Uterus (tissue), 4 donors: ENCODE measurements around the gene MRPS5. TPM values are rescaled to one million over a fixed set of nuclear protein-coding genes. Genes with fewer than 3 reads are reported as not detected.

Source experiments
- DNase-seq, 2 donors: peaks; one replicate each; pipeline ENCODE4 v3.0.0-alpha.2; 2019 to 2020
- H3K27ac ChIP-seq, 2 donors: fragments of 200-600 bp; sonication (generic); 1 replicate in 1 of 2; 2 replicates in 1 of 2; pipeline ENCODE4 v1.5.1; 2016 to 2018
- H3K27me3 ChIP-seq, 2 donors: fragments of 200-600 bp; sonication (generic); one replicate each; pipeline ENCODE4 v1.5.1; 2018 to 2019; ENCODE audit warnings: control low read depth in 1 of 2
- H3K36me3 ChIP-seq, 2 donors: fragments of 200-600 bp; sonication (generic); one replicate each; pipeline ENCODE4 v1.5.1; 2019; ENCODE audit warnings: control low read depth in 1 of 2
- H3K4me1 ChIP-seq, 2 donors: fragments of 200-600 bp; sonication (generic); one replicate each; pipeline ENCODE4 v1.5.1; 2018 to 2019; ENCODE audit warnings: control low read depth in 1 of 2
- H3K4me3 ChIP-seq, 2 donors: fragments of 200-600 bp; sonication (generic); 1 replicate in 1 of 2; 2 replicates in 1 of 2; pipeline ENCODE4 v1.5.1; 2018 to 2019; ENCODE audit warnings: mild to moderate bottlenecking in 1 of 2
- H3K9me3 ChIP-seq, 2 donors: fragments of 200-600 bp; sonication (generic); one replicate each; pipeline ENCODE4 v1.5.1; 2019; ENCODE audit warnings: control low read depth in 1 of 2
- POLR2A ChIP-seq, 2 donors: fragments of 450-650 bp; IDR thresholded peaks; one replicate each; pipeline ENCODE4 v1.6.1; 2016; ENCODE audit warnings: antibody characterized with exemption in 2 of 2, mild to moderate bottlenecking in 1 of 2, moderate library complexity in 1 of 2
- intact Hi-C: fragments of 100-400 bp; cut with DNase I; formaldehyde crosslinking; loops from one replicate; pipeline ENCODE4 v1.15.1; 2023; ENCODE audit warnings: low total_unique reads
- total RNA-seq, 4 donors: library from RNA; depleted of rRNA in 3 of 4; stranded (reverse); fragments of >200 nt in 3 of 4; gene quantifications; one replicate each; pipeline versions ENCODE4 v1.1.0 to v1.2.4, GENCODE V29; 2014 to 2023
- TF ChIP-seq, protein P1 (sequence below), 4 experiments: fragments of 200-600 bp in 2 of 4; fragments of 450-650 bp in 2 of 4; sonication (generic) in 2 of 4; IDR thresholded peaks; one replicate each; pipeline ENCODE4 v1.5.1; 2016 to 2019; ENCODE audit warnings: antibody characterized with exemption in 4 of 4, mild to moderate bottlenecking in 2 of 4, moderate library complexity in 1 of 4
- donor health status: DM: yes; HTN: yes; CAD: no.

Gene MRPS5
- total RNA-seq, 4 donors from 2014 or later = 7.2 to 50.3 (median 28.6) TPM

DNA sequence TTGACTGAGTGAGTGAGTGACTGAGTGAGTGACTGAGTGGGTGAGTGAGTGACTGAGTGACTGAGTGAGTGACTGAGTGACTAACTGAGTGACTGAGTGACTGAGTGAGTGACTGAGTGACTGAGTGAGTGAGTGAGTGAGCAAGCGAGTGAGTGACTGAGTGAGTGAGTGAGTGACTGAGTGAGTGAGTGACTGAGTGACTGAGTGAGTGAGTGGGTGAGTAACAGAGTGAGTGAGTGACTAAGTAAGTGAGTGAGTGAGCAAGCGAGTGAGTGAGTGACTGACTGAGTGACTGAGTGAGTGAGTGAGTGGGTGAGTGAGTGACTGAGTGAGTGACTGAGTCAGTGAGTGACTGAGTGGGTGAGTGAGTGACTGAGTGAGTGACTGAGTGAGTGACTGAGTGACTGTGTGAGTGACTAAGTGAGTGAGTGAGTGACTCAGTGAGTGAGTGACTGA is 84.2 kb downstream of the MRPS5 start:
- intact Hi-C loops = no loop called here
- Histone ChIP-seq H3K9me3 (no peaks in the 10 kb centered on the region), H3K36me3 (no peaks in the 10 kb centered on the region), H3K4me1 (no peaks in the 10 kb centered on the region), H3K27me3 (no peaks in the 10 kb centered on the region), H3K4me3 (no peak overlapping the region), H3K27ac (no peak overlapping the region)
- DNase-seq = no peak
- TF ChIP-seq, protein P1, sequence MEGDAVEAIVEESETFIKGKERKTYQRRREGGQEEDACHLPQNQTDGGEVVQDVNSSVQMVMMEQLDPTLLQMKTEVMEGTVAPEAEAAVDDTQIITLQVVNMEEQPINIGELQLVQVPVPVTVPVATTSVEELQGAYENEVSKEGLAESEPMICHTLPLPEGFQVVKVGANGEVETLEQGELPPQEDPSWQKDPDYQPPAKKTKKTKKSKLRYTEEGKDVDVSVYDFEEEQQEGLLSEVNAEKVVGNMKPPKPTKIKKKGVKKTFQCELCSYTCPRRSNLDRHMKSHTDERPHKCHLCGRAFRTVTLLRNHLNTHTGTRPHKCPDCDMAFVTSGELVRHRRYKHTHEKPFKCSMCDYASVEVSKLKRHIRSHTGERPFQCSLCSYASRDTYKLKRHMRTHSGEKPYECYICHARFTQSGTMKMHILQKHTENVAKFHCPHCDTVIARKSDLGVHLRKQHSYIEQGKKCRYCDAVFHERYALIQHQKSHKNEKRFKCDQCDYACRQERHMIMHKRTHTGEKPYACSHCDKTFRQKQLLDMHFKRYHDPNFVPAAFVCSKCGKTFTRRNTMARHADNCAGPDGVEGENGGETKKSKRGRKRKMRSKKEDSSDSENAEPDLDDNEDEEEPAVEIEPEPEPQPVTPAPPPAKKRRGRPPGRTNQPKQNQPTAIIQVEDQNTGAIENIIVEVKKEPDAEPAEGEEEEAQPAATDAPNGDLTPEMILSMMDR (IDR thresholded peaks at IDR 0.05) = no peak
- TF ChIP-seq POLR2A (IDR thresholded peaks at IDR 0.05) = no peak

DNA sequence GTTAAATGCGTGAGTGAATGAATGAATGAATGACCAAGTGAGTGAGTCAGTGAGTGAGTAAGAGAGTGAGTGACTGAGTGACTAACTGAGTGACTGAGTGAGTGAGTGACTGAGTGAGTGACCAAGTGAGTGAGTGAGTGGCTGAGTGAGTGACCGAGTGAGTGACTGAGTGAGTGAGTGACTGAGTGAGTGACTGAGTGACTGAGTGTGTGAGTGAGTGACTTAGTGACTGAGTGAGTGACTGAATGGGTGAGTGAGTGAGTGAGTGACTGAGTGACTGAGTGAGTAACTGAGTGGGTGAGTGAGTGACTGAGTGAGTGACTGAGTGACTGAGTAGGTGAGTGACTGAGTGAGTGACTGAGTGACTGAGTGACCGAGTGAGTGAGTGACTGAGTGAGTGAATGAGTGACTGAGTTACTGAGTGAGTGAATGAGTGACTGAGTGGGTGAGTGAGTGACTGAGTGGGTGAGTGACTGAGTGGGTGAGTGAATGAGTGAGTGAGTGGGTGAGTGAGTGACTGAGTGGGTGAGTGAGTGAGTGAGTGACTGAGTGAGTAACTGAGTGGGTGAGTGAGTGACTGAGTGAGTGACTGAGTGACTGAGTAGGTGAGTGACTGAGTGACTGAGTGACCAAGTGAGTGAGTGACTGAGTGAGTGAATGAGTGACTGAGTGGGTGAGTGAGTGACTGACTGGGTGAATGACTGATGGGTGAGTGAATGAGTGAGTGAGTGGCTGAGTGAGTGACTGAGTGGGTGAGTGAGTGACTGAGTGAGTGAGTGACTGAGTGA is 84.8 kb downstream of the MRPS5 start:
- no peak for DNase-seq
- Histone ChIP-seq H3K9me3 (no peaks in the 10 kb centered on the region), H3K4me3 (no peak overlapping the region), H3K27me3 (no peaks in the 10 kb centered on the region), H3K36me3 (no peaks in the 10 kb centered on the region), H3K27ac (no peak overlapping the region), H3K4me1 (no peaks in the 10 kb centered on the region)
- intact Hi-C loops = no loop called here
- TF ChIP-seq, protein P1 (IDR thresholded peaks at IDR 0.05) = no peak
- TF ChIP-seq POLR2A (IDR thresholded peaks at IDR 0.05) = no peak

Other genes with a start within 250 kb of the MRPS5 start
- gene MAL, start 96.1 kb downstream of the MRPS5 start, total RNA-seq = 1 to 10 TPM in 2 of 4 donors, under 1 TPM in 1, not detected in 1; 0.29 to 1.7 (median 1.6) TPM
- 10 to 100 TPM; 13.3 to 38.4 (median 23.7) TPM for gene ZNF514, start 38.0 kb upstream of the MRPS5 start, total RNA-seq
- gene ZNF2, start 44.0 kb upstream of the MRPS5 start, total RNA-seq = 10 to 100 TPM in 2 of 4 donors, 1 to 10 TPM in 2; 5.9 to 20.2 (median 8.7) TPM
- gene ZNF892, start 85.7 kb upstream of the MRPS5 start, total RNA-seq = 10 to 100 TPM in 2 of 4 donors, 1 to 10 TPM in 1, under 1 TPM in 1; 0.88 to 19.6 (median 6.9) TPM
- gene PROM2, start 152.6 kb upstream of the MRPS5 start, total RNA-seq = 10 to 100 TPM in 2 of 4 donors, 1 to 10 TPM in 2; 1.5 to 13.8 (median 7.1) TPM
- gene KCNIP3, start 175.5 kb upstream of the MRPS5 start, total RNA-seq = 10 to 100 TPM in 2 of 4 donors, 1 to 10 TPM in 2; 1.5 to 18.3 (median 10.8) TPM